Measurements from ENCODE around the gene NRBP1.
"Not testable (repeated sequence)": the region's sequence is repeated elsewhere in the genome, so short reads cannot be mapped to it uniquely, and the experiment has no call there.

Gene NRBP1

GRCh38 chr2:27421660-27422250, 6.7 kb upstream of the NRBP1 start:
- DNase-seq (ENCODE audit: low read depth) = no peak

GRCh38 chr2:27422958-27423357, 5.5 kb upstream of the NRBP1 start:
- no peak for DNase-seq (ENCODE audit: low read depth)

- DNase-seq (ENCODE audit: low read depth) = not testable (repeated sequence)
Observed at GRCh38 chr2:27425039-27425438, 3.4 kb upstream of the NRBP1 start.

- no peak for DNase-seq (ENCODE audit: low read depth)
Observed at GRCh38 chr2:27427863-27428212, 593 bp upstream of the NRBP1 start.

GRCh38 chr2:27428978-27429541, 629 bp downstream of the NRBP1 start:
- peak; percentile 79 for DNase-seq (ENCODE audit: low read depth)

GRCh38 chr2:27431395-27431794, 3.0 kb downstream of the NRBP1 start:
- DNase-seq (ENCODE audit: low read depth) = no peak

GRCh38 chr2:27435628-27436027, 7.2 kb downstream of the NRBP1 start:
- DNase-seq (ENCODE audit: low read depth) = no peak

- DNase-seq (ENCODE audit: low read depth) = no peak
Observed at GRCh38 chr2:27441226-27441926, 12.9 kb downstream of the NRBP1 start.

GRCh38 chr2:27441958-27442919, 13.8 kb downstream of the NRBP1 start, which contains the start of gene KRTCAP3:
Gene KRTCAP3 (plus strand): TSS chr2:27442381. CDS start chr2:27442413, 32 bp downstream.
- no peak for DNase-seq (ENCODE audit: low read depth)

GRCh38 chr2:27442920-27443282, 14.5 kb downstream of the NRBP1 start:
- no peak for DNase-seq (ENCODE audit: low read depth)

GRCh38 chr2:27445155-27445554, 16.7 kb downstream of the NRBP1 start:
- no peak for DNase-seq (ENCODE audit: low read depth)

- DNase-seq (ENCODE audit: low read depth) = no peak
Observed at GRCh38 chr2:27445615-27446014, 17.2 kb downstream of the NRBP1 start.

GRCh38 chr2:27446057-27446456, 17.6 kb downstream of the NRBP1 start:
- DNase-seq (ENCODE audit: low read depth) = no peak

GRCh38 chr2:27448381-27448780, 19.9 kb downstream of the NRBP1 start:
- DNase-seq (ENCODE audit: low read depth) = no peak

GRCh38 chr2:27451095-27451494, 22.7 kb downstream of the NRBP1 start:
- no peak for DNase-seq (ENCODE audit: low read depth)

GRCh38 chr2:27453968-27454367, 25.5 kb downstream of the NRBP1 start:
- no peak for DNase-seq (ENCODE audit: low read depth)

GRCh38 chr2:27461118-27461517, 32.7 kb downstream of the NRBP1 start:
- no peak for DNase-seq (ENCODE audit: low read depth)

- no peak for DNase-seq (ENCODE audit: low read depth)
Observed at GRCh38 chr2:27464443-27464842, 36.0 kb downstream of the NRBP1 start.

GRCh38 chr2:27471961-27472360, 43.5 kb downstream of the NRBP1 start:
- no peak for DNase-seq (ENCODE audit: low read depth)

- no peak for DNase-seq (ENCODE audit: low read depth)
Observed at GRCh38 chr2:27485496-27485895, 57.1 kb downstream of the NRBP1 start.

- DNase-seq (ENCODE audit: low read depth) = no peak
Observed at GRCh38 chr2:27489118-27489497, 60.7 kb downstream of the NRBP1 start.

All from activated T-cell treated with anti-CD3 and anti-CD28 coated beads for 48 hours (primary cell).